IMR-90 (cell line): Measurements from ENCODE around the gene PHEX. TPM values are rescaled to one million over a fixed set of nuclear protein-coding genes. Genes with fewer than 3 reads are reported as not detected.

Source experiments
- ATAC-seq: fragments of 200-7000 bp; cut with Tn5 transposase; 2 replicates; pipeline ENCODE4 v1.9.1; 2020; ENCODE audit warnings: low read depth, mild to moderate bottlenecking, moderate library complexity
- BruUV-seq: library from RNA; stranded (reverse); fragments of 400-500 nt; replicated peaks from 2 replicates; lab custom pipeline; 2021; lab: Mats Ljungman, UMichigan
- CTCF ChIA-PET: fragments of 300-600 bp; formaldehyde crosslinking; extraction: SDS; loops from one replicate; lab custom pipeline; 2021; ENCODE audit warnings: antibody characterized with exemption; lab: Yijun Ruan, JAX
- POLR2A ChIA-PET: fragments of 300-600 bp; sonication (Branson Sonifier 250); formaldehyde crosslinking; loops from one replicate; lab custom pipeline; 2022; ENCODE audit warnings: antibody characterized with exemption; ENCODE audit not compliant: unreplicated experiment; lab: Charles Lee
- DNase-seq: peaks from one replicate; pipeline ENCODE4 v3.0.0; 2013
- H2AFZ ChIP-seq: replicated peaks from 2 replicates; pipeline ENCODE3; 2013; ENCODE audit warnings: low read length, mild to moderate bottlenecking; ENCODE audit not compliant: poor library complexity
- H2AK5ac ChIP-seq: 2 replicates; pipeline ENCODE4 v1.6.1; 2013; ENCODE audit warnings: low read depth, low read length, inconsistent platforms
- H2AK9ac ChIP-seq: replicated peaks from 2 replicates; pipeline ENCODE3; 2013; ENCODE audit warnings: mild to moderate bottlenecking, low read depth, low read length, moderate library complexity; ENCODE audit not compliant: poor library complexity
- H2BK120ac ChIP-seq: 2 replicates; pipeline ENCODE4 v1.6.1; 2013; ENCODE audit warnings: low read depth, low read length, inconsistent platforms
- H2BK15ac ChIP-seq: 3 replicates; pipeline ENCODE4 v1.6.1; 2013; ENCODE audit warnings: low read depth, low read length, inconsistent platforms
- H2BK20ac ChIP-seq: 2 replicates; pipeline ENCODE4 v1.6.1; 2013; ENCODE audit warnings: low read depth, mild to moderate bottlenecking, inconsistent platforms, low read length, moderate library complexity
- H2BK5ac ChIP-seq: 2 replicates; pipeline ENCODE4 v1.6.1; 2013; ENCODE audit warnings: mild to moderate bottlenecking, low read depth, low read length, inconsistent platforms; ENCODE audit not compliant: poor library complexity, severe bottlenecking
- H3K14ac ChIP-seq: replicated peaks from 2 replicates; pipeline ENCODE4 v1.6.1; 2013; ENCODE audit warnings: low read depth, low read length, inconsistent platforms
- H3K18ac ChIP-seq: 2 replicates; pipeline ENCODE4 v1.6.1; 2013; ENCODE audit warnings: low read depth, low read length, control low read depth
- H3K23ac ChIP-seq: 2 replicates; pipeline ENCODE4 v1.6.1; 2013; ENCODE audit warnings: low read depth, low read length, inconsistent platforms
- H3K27ac ChIP-seq: 2 replicates; pipeline ENCODE4 v1.5.1; 2013; ENCODE audit warnings: mild to moderate bottlenecking, control low read depth, low read length; ENCODE audit not compliant: insufficient read depth
- H3K27me3 ChIP-seq: 2 replicates; pipeline ENCODE4 v1.6.1; 2013; ENCODE audit warnings: low read length; ENCODE audit not compliant: control insufficient read depth, insufficient read depth
- H3K36me3 ChIP-seq: 2 replicates; pipeline ENCODE4 v1.6.1; 2013; ENCODE audit warnings: low read length, mixed read lengths; ENCODE audit not compliant: control insufficient read depth, insufficient read depth
- H3K4ac ChIP-seq: 2 replicates; pipeline ENCODE4 v1.6.1; 2013; ENCODE audit warnings: low read depth, low read length, inconsistent platforms
- H3K4me1 ChIP-seq: 2 replicates; pipeline ENCODE4 v1.6.1; 2013; ENCODE audit warnings: low read length, mixed read lengths; ENCODE audit not compliant: control insufficient read depth, insufficient read depth
- H3K4me2 ChIP-seq: 2 replicates; pipeline ENCODE4 v1.6.1; 2013; ENCODE audit warnings: low read depth, mild to moderate bottlenecking, control low read depth, low read length, moderate library complexity
- H3K4me3 ChIP-seq: 2 replicates; pipeline ENCODE4 v1.5.1; 2013; ENCODE audit warnings: low read depth, mild to moderate bottlenecking, control low read depth, low read length, moderate library complexity; ENCODE audit not compliant: insufficient read depth
- H3K56ac ChIP-seq: 2 replicates; pipeline ENCODE4 v1.6.1; 2013; ENCODE audit warnings: low read length, inconsistent platforms; ENCODE audit not compliant: insufficient read depth; ENCODE audit errors: extremely low read depth
- H3K79me1 ChIP-seq, 2 experiments: 2 replicates each; pipeline ENCODE4 v1.6.1; 2013; ENCODE audit warnings: low read length in 2 of 2, inconsistent platforms in 1 of 2, low read depth in 1 of 2
- H3K9ac ChIP-seq: 2 replicates; pipeline ENCODE4 v1.6.1; 2013; ENCODE audit warnings: low read depth, low read length, control low read depth
- H3K9me1 ChIP-seq: 2 replicates; pipeline ENCODE4 v1.6.1; 2013; ENCODE audit warnings: low read length, inconsistent platforms; ENCODE audit not compliant: insufficient read depth
- H3K9me3 ChIP-seq: 2 replicates; pipeline ENCODE4 v1.6.1; 2013; ENCODE audit warnings: low read length; ENCODE audit not compliant: control insufficient read depth, insufficient read depth
- H4K20me1 ChIP-seq: 2 replicates; pipeline ENCODE4 v1.6.1; 2013; ENCODE audit warnings: low read length, inconsistent platforms; ENCODE audit not compliant: insufficient read depth
- H4K5ac ChIP-seq: 2 replicates; pipeline ENCODE4 v1.6.1; 2013; ENCODE audit warnings: mild to moderate bottlenecking, low read depth, low read length, control low read depth
- H4K8ac ChIP-seq, 2 experiments: 2 replicates each; pipeline ENCODE4 v1.6.1; 2013; ENCODE audit warnings: low read depth in 2 of 2, low read length in 2 of 2, control low read depth in 1 of 2, inconsistent platforms in 1 of 2
- H4K91ac ChIP-seq: 2 replicates; pipeline ENCODE4 v1.6.1; 2013; ENCODE audit warnings: low read depth, low read length, inconsistent platforms; ENCODE audit not compliant: insufficient read depth
- FOS ChIP-seq: fragments of 150-350 bp; IDR thresholded peaks from 2 replicates; pipeline ENCODE4 v1.6.1; 2016; ENCODE audit warnings: low read depth, low read length
- MAFK ChIP-seq: IDR thresholded peaks from 2 replicates; pipeline ENCODE4 v1.6.1; 2012; ENCODE audit warnings: low read depth, low read length, improper control_type of control experiment
- MAZ ChIP-seq: IDR thresholded peaks from 2 replicates; pipeline ENCODE4 v1.6.1; 2012; ENCODE audit warnings: low read depth, mild to moderate bottlenecking, low read length, improper control_type of control experiment, moderate library complexity, borderline replicate concordance
- WGBS, 2 experiments: methylation state at CpG; one replicate each; pipeline versions ENCODE4 v1.1.5 to v1.1.7; 2013; ENCODE audit warnings: missing lambda C conversion rate in 2 of 2; ENCODE audit not compliant: insufficient read length in 1 of 2; ENCODE audit errors: extremely low coverage in 2 of 2; 5-methylcytosine and 5-hydroxymethylcytosine counted together
- dilution Hi-C: fragments of 300-500 bp; cut with HindIII; formaldehyde crosslinking; loops from one replicate; pipeline ENCODE4 v1.14.3; 2018; ENCODE audit warnings: low sequenced_read_pairs; ENCODE audit not compliant: unreplicated experiment
- in situ Hi-C: fragments of 300-500 bp; cut with MboI; formaldehyde crosslinking; loops from 3 replicates; pipeline ENCODE4 v1.14.3; 2019; ENCODE audit warnings: low sequenced_read_pairs, inconsistent platforms, mixed read lengths
- intact Hi-C: fragments of 100-400 bp; cut with micrococcal nuclease; formaldehyde crosslinking; loops from 2 replicates; pipeline ENCODE4 v1.10.0; 2022
- polyA plus RNA-seq, 3 experiments: library from polyadenylated mRNA; depleted of rRNA; stranded (reverse); fragments of >200 nt; gene quantifications; 2 replicates each; pipeline ENCODE4 v1.2.3, GENCODE V29; 2012; ENCODE audit warnings: low replicate concordance in 1 of 3
- total RNA-seq: library from RNA; depleted of rRNA; stranded (reverse); fragments of >200 nt; gene quantifications from 2 replicates; pipeline ENCODE4 v1.2.3, GENCODE V29; 2012

Gene PHEX
- total and polyA plus RNA-seq, 2 of the 4 experiments (the other 2 are of a cell fraction) = 0.10 to 0.18 TPM

GRCh38 chrX:22135171-22135711, 103.1 kb downstream of the PHEX start:
- Histone ChIP-seq H3K9me1 (peaks cover 5% of the 10 kb centered on the region; the same call in 1 of the 2 replicates), H3K14ac (peak overlapping the region; percentile 53), H3K9me3 (no peaks in the 10 kb centered on the region), H3K23ac (peak overlapping the region; percentile 76; the same call in 1 of the 2 replicates), H3K9ac (peak overlapping the region; percentile 45), H3K79me1 (no peaks in the 10 kb centered on the region), H2BK5ac (peak overlapping the region; percentile 95), H3K27me3 (peaks cover 1% of the 10 kb centered on the region; the same call in 1 of the 2 replicates), H2BK20ac (peak overlapping the region; percentile 89), H4K91ac (peak overlapping the region; percentile 69), H4K5ac (peak overlapping the region; percentile 83), H2AK9ac (peak overlapping the region; percentile 22), H4K20me1 (no peaks in the 10 kb centered on the region), H3K4me3 (no peak overlapping the region), H2BK15ac (peak overlapping the region; percentile 29; the same call in 1 of the 3 replicates), H2AFZ (peak overlapping the region; percentile 82), H3K4me2 (peak overlapping the region; percentile 84), H3K56ac (peak overlapping the region; percentile 54; the same call in 1 of the 2 replicates), H4K8ac (peak overlapping the region; percentile 11 to 84; a peak in 3 of 4 replicates), H3K4ac (peak overlapping the region; percentile 86), H3K18ac (peak overlapping the region; percentile 84), H2AK5ac (peak overlapping the region; percentile 61; the same call in 1 of the 2 replicates), H3K4me1 (peaks cover 7% of the 10 kb centered on the region), H2BK120ac (peak overlapping the region; percentile 91), H3K36me3 (no peaks in the 10 kb centered on the region), H3K27ac (peak overlapping the region; percentile 96)
- intact Hi-C loops = loop anchor here (5.0 to 10.0 kb wide), 2 partner anchors 500 to 872 kb away; no protein-coding TSS in a partner anchor
- DNase-seq (peak; percentile 45), ATAC-seq (peak; percentile 59)
- no CpG with 5 or more reads among the region's 4 CpGs for WGBS, 2 experiments
- TF ChIP-seq MAZ = no peak
- 0 out of 2 replicates have a peak, but pooled peaks have one; percentile 24 for TF ChIP-seq MAFK
- TF ChIP-seq FOS = no peak
- ChIA-PET POLR2A (interaction anchor here (0.7 kb wide), 1 partner anchor 82 kb away, joined by 6 read pairs; no protein-coding TSS in a partner anchor), CTCF (interaction anchor here (0.7 to 2.1 kb wide), 8 partner anchors 19 to 1766 kb away, joined by 3 to 9 read pairs (median 5); no protein-coding TSS in a partner anchor)
- in situ Hi-C loops = no loop called here
- dilution Hi-C loops = no loop called here
- BruUV-seq = no TSS peak
